ENCODE results near the gene RRP7A.
"Not testable (repeated sequence)": the region's sequence is repeated elsewhere in the genome, so short reads cannot be mapped to it uniquely, and the experiment has no call there.

Gene RRP7A

GRCh38 chr22:42536166-42536565 lies 16.6 kb upstream of the RRP7A start:
- no peak for DNase-seq (ENCODE audit: low read depth)

GRCh38 chr22:42535082-42535731 lies 15.6 kb upstream of the RRP7A start:
- DNase-seq (ENCODE audit: low read depth) = not testable (repeated sequence)

GRCh38 chr22:42533638-42533977 lies 14.0 kb upstream of the RRP7A start:
- no peak for DNase-seq (ENCODE audit: low read depth)

GRCh38 chr22:42531401-42532084 lies 11.9 kb upstream of the RRP7A start:
- not testable (repeated sequence) for DNase-seq (ENCODE audit: low read depth)

- not testable (repeated sequence) for DNase-seq (ENCODE audit: low read depth)
These were observed 9.8 kb upstream of the RRP7A start for GRCh38 chr22:42529435-42529834.

GRCh38 chr22:42528591-42529307 lies 9.2 kb upstream of the RRP7A start:
- DNase-seq (ENCODE audit: low read depth) = no peak

GRCh38 chr22:42522546-42522945 lies 3.0 kb upstream of the RRP7A start:
- DNase-seq (ENCODE audit: low read depth) = no peak

GRCh38 chr22:42521228-42521546 lies 1.6 kb upstream of the RRP7A start:
- no peak for DNase-seq (ENCODE audit: low read depth)

GRCh38 chr22:42518638-42519524 lies 715 bp downstream of the RRP7A start:
- DNase-seq (ENCODE audit: low read depth) = not testable (repeated sequence)

GRCh38 chr22:42517103-42517502 lies 2.5 kb downstream of the RRP7A start:
- DNase-seq (ENCODE audit: low read depth) = not testable (repeated sequence)

GRCh38 chr22:42515896-42516295 lies 3.7 kb downstream of the RRP7A start:
- no peak for DNase-seq (ENCODE audit: low read depth)

GRCh38 chr22:42515304-42515703 lies 4.3 kb downstream of the RRP7A start:
- not testable (repeated sequence) for DNase-seq (ENCODE audit: low read depth)

- DNase-seq (ENCODE audit: low read depth) = not testable (repeated sequence)
These were observed 5.3 kb downstream of the RRP7A start for GRCh38 chr22:42514331-42514730.

- not testable (repeated sequence) for DNase-seq (ENCODE audit: low read depth)
These were observed 7.2 kb downstream of the RRP7A start for GRCh38 chr22:42512273-42512990.

GRCh38 chr22:42511401-42511891 lies 8.2 kb downstream of the RRP7A start:
- DNase-seq (ENCODE audit: low read depth) = no peak

- no peak for DNase-seq (ENCODE audit: low read depth)
These were observed 10.0 kb downstream of the RRP7A start for GRCh38 chr22:42509548-42509947.

GRCh38 chr22:42508975-42509364 lies 10.6 kb downstream of the RRP7A start:
- not testable (repeated sequence) for DNase-seq (ENCODE audit: low read depth)

GRCh38 chr22:42508327-42508974 lies 11.1 kb downstream of the RRP7A start:
- not testable (repeated sequence) for DNase-seq (ENCODE audit: low read depth)

GRCh38 chr22:42500836-42501179 lies 18.8 kb downstream of the RRP7A start:
- no peak for DNase-seq (ENCODE audit: low read depth)

- DNase-seq (ENCODE audit: low read depth) = peak; percentile 66
These were observed 19.3 kb downstream of the RRP7A start for GRCh38 chr22:42500161-42500835.

Measured in fibroblast of gingiva (primary cell).